HG02870 (cell line): Measurements from ENCODE around the gene AOC3.

Experiments
- ATAC-seq: cut with Tn5 transposase; IDR thresholded peaks from one replicate; pipeline ENCODE4 v1.9.1; 2021; ENCODE audit warnings: mild to moderate bottlenecking, moderate library complexity; ENCODE audit not compliant: unreplicated experiment

Gene AOC3

GRCh38 chr17:42850954-42851353, at the start of gene AOC3:
Gene AOC3, plus strand, starts transcription at chr17:42851199. Its CDS starts 145 bp downstream, at chr17:42851344.
- no peak for ATAC-seq

DNA sequence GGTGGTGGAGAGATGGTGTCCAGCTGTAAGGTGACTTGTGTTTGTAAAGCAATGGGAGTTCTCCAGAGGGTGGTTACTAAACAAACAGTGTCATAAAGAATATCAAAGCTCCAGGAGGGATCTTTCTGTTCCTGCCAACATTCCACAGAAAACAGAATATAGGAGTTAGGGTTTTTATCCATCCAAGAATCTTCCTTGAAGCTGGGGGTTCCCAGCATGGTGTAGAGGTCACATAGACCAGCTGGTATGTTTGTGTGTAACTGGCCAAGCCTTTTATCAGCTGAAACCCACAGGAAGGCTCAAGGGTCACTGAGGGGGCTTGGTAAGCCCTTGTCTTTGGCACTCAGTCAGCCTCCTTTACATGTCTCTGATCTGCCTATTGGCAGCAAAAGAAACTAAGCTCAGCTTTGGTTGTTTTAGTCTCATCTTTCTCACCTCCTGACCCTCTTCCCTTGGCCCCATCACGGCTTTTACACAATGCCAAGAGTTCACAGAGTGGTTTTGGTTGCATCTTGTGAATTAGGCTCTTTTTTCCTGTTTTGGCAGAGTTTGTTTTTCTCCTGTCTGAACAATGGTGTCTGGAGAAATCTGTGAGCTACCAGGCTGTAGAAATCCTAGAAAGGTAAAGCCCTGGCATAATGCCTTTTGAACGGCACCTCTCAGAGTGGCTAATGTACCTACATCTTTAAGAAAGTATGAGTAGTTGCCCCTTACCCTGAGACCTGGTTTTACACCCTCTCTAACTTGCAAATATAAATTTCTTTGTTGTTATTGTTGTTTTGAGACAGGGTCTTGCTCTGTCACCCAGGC, 47.7 kb upstream of the AOC3 start:
- no peak for ATAC-seq

DNA sequence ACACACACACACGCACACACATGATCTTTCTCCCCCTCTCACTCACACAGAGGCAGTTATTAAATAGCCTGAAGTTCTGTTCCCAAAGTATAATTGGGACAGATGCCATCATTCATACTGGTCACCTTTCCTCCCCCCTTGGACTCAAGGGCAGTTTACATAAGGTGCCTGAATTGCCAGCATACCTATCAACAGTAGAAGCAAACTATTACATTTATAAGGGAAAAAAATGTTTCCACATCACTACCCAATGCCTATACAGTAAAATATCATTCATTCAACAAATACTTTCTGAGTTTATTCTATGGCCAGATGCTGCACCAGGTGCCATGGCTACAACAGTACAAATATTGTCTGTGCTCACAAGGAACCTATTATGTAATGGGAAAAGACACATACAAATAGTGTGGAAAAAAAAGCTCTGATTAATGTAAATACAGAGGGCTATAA, 46.1 kb upstream of the AOC3 start:
- no peak for ATAC-seq

DNA sequence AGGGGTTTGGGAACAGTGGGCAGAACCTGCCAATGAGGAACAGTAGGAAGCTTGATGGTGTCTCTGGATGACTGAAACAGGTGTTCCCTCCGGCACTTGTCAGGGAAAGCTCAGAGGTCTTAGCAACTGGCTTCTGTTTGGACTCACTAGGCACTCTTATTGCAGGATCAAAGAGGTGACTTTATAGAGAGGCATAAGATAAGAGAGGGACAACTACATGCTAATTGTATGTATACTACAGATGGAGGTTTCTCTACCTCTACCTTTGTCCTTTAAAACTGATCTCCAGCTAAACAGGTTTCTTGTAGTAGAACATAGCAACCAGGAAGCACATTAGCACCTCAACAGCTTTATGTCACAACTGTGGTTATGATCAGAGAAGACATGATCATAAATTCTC, 44.8 kb upstream of the AOC3 start:
- no peak for ATAC-seq

- no peak for ATAC-seq
These were observed 41.7 kb upstream of the AOC3 start for GRCh38 chr17:42809250-42809649.

DNA sequence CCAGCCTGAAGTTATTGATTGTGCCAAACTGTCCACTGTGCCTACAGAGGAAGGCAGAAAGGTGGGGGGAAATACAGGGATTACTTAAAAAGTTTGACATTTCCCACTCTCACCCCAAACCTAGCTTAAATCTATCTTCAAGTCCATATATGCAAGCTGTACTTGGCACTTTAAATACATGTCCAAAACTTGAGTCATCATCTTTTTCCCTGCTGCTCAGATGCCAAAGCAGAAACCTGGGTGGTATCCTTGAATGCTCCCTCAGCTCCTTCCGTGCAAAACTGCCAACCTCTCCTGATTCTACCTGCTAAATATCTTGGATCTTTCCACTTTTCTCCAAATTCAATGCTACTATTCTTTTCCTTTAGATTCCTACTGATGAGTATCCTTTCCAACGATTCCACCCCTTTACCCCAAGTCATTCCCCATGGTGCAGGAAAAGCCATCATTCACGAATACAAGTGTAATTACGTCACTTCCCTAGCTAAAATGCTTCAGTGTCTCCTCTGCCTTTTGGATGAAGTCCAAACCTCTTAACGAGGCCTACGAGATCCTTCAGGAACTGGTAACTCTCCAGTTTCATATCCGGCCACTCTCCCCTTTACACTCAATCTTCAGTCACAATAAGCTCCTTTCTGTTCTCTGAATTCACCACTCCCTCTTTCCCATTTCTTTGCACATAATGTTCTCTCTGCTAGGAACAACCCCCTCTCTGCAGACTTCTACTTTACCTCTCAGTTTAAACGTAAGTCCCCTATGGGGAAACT, 36.2 kb upstream of the AOC3 start:
- no peak for ATAC-seq

- ATAC-seq = no peak
These were observed 33.1 kb upstream of the AOC3 start for GRCh38 chr17:42817866-42818265.

GRCh38 chr17:42818379-42818778, 32.6 kb upstream of the AOC3 start:
- no peak for ATAC-seq

DNA sequence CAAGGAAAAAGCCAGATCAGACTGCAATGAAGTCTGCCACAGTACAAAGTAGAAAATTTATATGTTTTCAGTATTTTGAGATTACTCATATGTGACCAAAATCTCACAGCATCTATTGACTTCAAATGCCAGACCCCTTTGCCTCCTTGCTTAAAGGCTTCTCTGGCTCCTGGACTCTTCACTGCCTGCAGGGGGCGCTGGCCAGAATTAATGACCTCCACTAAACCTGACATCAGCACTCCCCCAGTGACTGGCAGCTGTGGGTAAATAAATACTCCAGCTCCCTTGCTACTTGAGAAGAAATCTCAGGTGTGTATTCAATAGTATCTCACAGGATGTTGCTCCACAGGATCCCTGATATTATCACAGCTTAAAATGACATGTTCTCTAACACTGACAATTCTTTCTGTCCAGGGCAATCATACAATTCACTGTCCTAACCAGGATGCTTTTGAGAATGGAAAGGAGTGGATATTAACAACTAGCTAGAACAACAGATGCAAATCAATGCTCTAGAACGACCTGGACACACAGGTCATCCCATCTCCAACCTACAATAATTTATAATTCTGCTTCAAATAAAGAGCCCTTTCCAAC, 31.0 kb upstream of the AOC3 start:
- ATAC-seq = no peak

- no peak for ATAC-seq
These were observed 29.8 kb upstream of the AOC3 start for GRCh38 chr17:42821176-42821575.

- no peak for ATAC-seq
These were observed 23.5 kb upstream of the AOC3 start for GRCh38 chr17:42827472-42827871.

- ATAC-seq = no peak
These were observed 20.0 kb upstream of the AOC3 start for GRCh38 chr17:42830971-42831370.

DNA sequence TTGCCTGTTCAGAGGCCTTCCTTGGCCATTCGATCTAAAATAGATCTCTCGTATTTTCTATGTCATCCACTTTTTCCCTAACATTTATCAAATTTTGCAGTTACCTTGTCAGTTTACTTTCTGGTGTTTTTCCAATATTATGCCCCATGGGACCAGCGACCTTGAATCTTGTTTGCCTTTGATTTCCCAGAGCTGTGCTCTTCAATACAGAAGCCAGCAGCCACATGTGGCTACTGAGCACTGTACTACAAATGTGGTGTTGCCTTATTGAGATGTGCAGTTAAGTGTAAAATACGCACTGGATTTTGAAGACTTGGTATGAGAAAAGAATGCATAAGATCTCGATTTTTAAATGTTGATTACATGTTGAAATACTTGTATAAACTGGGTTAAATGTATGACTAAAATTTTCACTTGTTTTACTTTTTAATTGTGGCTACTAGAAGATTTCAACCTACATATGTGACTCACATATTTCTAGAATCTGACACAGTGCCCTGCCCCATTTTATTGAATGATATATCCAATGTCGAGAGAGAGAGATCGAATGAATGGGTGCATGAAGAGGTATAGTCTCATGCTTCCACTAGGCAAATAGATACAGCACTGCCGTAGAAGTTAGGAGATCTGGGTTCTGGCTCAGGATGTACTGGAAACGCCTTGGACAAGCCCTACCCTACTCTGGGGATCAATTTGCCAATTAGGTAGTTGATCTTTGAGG, 18.6 kb upstream of the AOC3 start:
- no peak for ATAC-seq

DNA sequence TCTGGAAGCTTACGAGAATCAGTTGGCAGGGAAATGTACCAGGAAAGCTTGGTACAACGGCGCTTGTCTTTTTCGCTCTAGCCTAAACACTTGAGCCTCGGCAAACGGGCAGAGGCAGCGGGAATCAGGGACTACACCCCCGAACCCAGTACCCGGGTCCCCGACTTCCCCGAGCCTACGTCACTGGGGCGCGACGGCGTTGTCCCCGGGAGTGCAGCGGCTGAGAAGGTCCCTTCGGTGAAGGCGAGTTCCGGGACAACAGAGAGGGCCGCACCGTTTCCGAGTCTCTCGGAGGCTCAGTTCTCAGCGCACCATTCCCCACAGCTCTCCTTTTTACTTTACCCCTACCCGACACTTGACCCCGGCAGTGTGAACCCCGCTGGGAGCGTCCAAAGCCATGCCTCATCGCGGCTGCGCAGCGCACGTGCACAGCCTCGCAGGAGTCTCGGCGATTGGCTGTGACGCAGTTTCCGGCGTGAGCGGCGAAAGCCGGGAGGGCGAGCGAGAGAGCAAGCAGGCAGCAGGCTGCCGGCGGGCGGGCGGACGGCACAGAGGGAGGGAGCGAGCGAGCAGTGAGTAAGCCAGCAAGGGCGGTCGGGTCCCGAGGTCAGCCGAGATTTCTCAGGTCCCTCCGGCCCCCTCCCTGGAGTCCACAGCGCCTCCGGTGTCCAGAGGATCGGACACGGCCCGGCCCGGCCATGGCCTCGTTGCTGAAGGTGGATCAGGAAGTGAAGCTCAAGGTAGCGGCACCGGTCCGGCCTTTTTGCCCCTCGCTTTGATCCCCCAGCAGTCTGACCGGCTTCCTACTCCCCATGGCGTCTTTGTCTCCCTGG, 17.8 kb upstream of the AOC3 start, which contains the start of gene PSME3:
PSME3 (plus strand) TSS at position 464 of the 833 bp plus-strand sequence; CDS start at position 699, 235 bp downstream.
- ATAC-seq = peak; percentile 78

- peak; percentile 17 for ATAC-seq
These were observed 17.1 kb upstream of the AOC3 start for GRCh38 chr17:42833767-42834422.

DNA sequence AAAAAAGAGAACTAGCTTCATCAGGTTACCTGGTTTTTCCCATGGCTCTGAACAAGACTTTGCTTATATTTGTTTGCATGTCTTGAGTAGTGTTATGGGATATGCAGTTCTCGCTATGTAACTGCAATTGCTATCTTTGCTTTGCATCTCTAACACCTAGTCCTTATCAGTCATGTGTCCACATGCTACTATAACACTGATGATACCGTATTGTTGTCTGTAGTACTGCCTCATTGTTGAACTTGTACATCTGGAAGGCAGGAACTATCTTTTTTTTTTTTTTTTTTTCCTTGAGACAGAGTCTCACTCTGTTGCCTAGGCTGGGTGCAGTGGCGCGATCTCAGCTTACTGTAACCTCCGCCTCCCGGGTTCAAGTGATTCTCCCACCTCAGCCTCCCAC, 15.3 kb upstream of the AOC3 start:
- ATAC-seq = no peak

GRCh38 chr17:42841975-42842685, 8.9 kb upstream of the AOC3 start:
- no peak for ATAC-seq

DNA sequence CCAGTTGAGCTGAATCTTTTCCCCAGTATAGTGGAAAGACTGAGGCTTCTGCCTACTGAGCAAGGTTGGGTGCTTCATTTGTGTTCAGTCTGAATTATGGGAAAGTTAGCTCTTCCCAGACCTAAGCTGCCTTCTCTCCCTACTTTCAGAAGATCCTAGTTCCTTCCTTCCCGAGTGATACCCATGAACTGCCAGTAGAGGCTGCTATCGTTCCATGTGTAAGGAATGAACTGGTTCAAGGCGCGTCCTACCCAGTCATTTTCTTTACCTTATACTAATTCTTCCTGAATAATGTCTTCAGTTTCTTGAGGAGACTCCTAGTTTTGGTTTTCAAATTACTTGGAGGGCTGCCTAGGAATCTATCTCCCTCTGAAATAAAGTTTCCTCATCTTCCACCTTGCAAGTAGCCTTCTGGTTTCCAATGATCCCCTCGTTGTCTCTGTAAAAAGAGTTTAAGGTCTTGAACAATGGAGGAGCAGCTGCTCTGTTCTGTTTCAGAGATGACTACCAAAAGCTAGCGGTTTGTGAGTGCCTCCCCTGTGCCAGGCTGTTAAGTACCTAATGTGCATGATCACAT, 7.6 kb upstream of the AOC3 start:
- no peak for ATAC-seq

GRCh38 chr17:42844271-42844670, 6.7 kb upstream of the AOC3 start, which contains the start of gene AOC2:
Gene AOC2, plus strand, starts transcription at chr17:42844580. Its CDS starts 47 bp downstream, at chr17:42844627.
- ATAC-seq = no peak
